Pancreas (tissue), 10 donors: ENCODE results near the gene FHOD3. TPM values are rescaled to one million over a fixed set of nuclear protein-coding genes. Genes with fewer than 3 reads are reported as not detected.

Experiments
- ATAC-seq, 4 donors: fragments of 200-7000 bp; cut with Tn5 transposase; one replicate each; pipeline versions ENCODE4 v1.8.0 to v1.9.1; 2020; ENCODE audit warnings: mild to moderate bottlenecking in 4 of 4, moderate library complexity in 4 of 4
- DNase-seq, 6 donors: peaks; one replicate each; pipeline ENCODE4 v3.0.0-alpha.2; 2020
- FAIRE-seq: peaks from 2 replicates; lab custom pipeline; 2012; peaks lifted over from hg19 to GRCh38; lab: Jason Lieb, UNC
- H3K27ac ChIP-seq, 4 donors: fragments of 200-600 bp; sonication (generic); 1 replicate in 3 of 4; 2 replicates in 1 of 4; pipeline versions ENCODE4 v1.5.0 to v1.8.0; 2020
- H3K27me3 ChIP-seq, 4 donors: fragments of 200-600 bp; one replicate each; pipeline ENCODE4 v1.8.0; 2021
- H3K36me3 ChIP-seq, 3 donors: fragments of 200-600 bp; sonication (generic) in 1 of 3; one replicate each; pipeline versions ENCODE4 v1.5.0 to v1.8.0; 2020 to 2021
- H3K4me1 ChIP-seq, 3 donors: fragments of 200-600 bp; one replicate each; pipeline ENCODE4 v1.8.0; 2021
- H3K4me3 ChIP-seq, 4 donors: fragments of 200-600 bp; sonication (generic) in 2 of 4; one replicate each; pipeline versions ENCODE4 v1.5.0 to v1.8.0; 2020 to 2021
- H3K9me3 ChIP-seq, 4 donors: fragments of 200-600 bp; one replicate each; pipeline ENCODE4 v1.8.0; 2021
- WGBS, 2 donors: extraction: QIAGEN DNeasy Blood & Tissue Kit; methylation state at CpG; one replicate each; pipeline ENCODE4 v1.1.7; 2013; 5-methylcytosine and 5-hydroxymethylcytosine counted together
- intact Hi-C, 3 donors: fragments of 100-400 bp; cut with DNase I; formaldehyde crosslinking; loops; one replicate each; pipeline versions ENCODE4 v1.11.1 to v1.14.2; 2022
- polyA plus RNA-seq, 2 donors: library from polyadenylated mRNA; stranded (reverse); fragments of 200-250 nt; gene quantifications; one replicate each; pipeline ENCODE4 v1.2.3, GENCODE V29; 2013
- total RNA-seq, 6 donors: library from RNA; stranded (reverse); fragmentation: NEBNext Ultra II Directional in 4 of 6; extraction: Animal tissue kit (Norgen Biotek cat#: 25700) in 4 of 6; gene quantifications; one replicate each; pipeline versions ENCODE4 v1.2.1 to v1.2.4, GENCODE V29; 2021 to 2023
- TF ChIP-seq, protein P1 (sequence below), 4 donors: fragments of 200-600 bp; sonication (generic) in 3 of 4; IDR thresholded peaks; one replicate each; pipeline versions ENCODE4 v1.5.0 to v1.8.0; 2021; ENCODE audit warnings: antibody characterized with exemption in 4 of 4
- donor health status: healthy with polysubstance abuse.
- donor health status: DM: no; HTN: no; CAD: no; lungs with moderate emphysema.
- donor health status: DM: no; HTN: no; CAD: no.
- donor health status: control.
- donor health status: control.
- donor health status: Bipolar disorder and iron deficiency.
- donor health status: DM: yes; HTN: yes; CAD: no.
- donor health status: DM: no; HTN: no; CAD: no.
- donor health status: DM: no; HTN: no; CAD: no.
- donor health status: DM: yes; HTN: yes; CAD: no.

Gene FHOD3
- total and polyA plus RNA-seq, 8 donors, result 0.25 to 4.3 (median 1.2) TPM

DNA sequence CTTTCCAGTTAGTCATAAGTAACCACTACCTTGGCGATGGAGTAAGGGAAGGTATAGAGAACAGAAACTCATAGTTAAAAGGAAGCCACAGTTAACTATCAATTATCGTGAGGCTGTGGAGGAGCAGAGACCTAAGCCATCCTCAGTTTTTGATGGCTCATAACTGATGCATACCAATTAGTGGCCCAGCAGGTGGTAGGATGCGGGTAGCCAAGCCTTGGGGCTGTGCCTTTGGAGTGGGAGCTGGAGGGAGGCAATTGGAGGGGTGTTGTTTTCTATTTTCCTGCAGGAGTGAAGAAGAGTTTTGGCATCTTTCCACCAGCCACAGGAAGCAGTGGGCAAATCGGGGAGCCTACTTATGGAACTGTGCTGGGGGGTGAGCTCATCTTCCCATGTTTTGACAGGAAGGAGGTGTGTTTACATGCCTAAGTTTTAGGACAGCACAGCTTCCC lies 336.5 kb downstream of the FHOD3 start:
- H3K27ac ChIP-seq, result no peak overlapping the region
- H3K4me1 ChIP-seq, result no peaks in the 10 kb centered on the region
- H3K27me3 ChIP-seq, result no peaks in the 10 kb centered on the region
- WGBS, 2 donors, result 80 to 94% methylated on average over 4 of the region's 4 CpGs
- FAIRE-seq (no peak), DNase-seq (no peak), ATAC-seq (no peak)
- H3K9me3 ChIP-seq, result no peaks in the 10 kb centered on the region
- intact Hi-C loops, result no loop called here
- H3K4me3 ChIP-seq, result no peak overlapping the region
- no peaks in the 10 kb centered on the region for H3K36me3 ChIP-seq
- TF ChIP-seq, protein P1, sequence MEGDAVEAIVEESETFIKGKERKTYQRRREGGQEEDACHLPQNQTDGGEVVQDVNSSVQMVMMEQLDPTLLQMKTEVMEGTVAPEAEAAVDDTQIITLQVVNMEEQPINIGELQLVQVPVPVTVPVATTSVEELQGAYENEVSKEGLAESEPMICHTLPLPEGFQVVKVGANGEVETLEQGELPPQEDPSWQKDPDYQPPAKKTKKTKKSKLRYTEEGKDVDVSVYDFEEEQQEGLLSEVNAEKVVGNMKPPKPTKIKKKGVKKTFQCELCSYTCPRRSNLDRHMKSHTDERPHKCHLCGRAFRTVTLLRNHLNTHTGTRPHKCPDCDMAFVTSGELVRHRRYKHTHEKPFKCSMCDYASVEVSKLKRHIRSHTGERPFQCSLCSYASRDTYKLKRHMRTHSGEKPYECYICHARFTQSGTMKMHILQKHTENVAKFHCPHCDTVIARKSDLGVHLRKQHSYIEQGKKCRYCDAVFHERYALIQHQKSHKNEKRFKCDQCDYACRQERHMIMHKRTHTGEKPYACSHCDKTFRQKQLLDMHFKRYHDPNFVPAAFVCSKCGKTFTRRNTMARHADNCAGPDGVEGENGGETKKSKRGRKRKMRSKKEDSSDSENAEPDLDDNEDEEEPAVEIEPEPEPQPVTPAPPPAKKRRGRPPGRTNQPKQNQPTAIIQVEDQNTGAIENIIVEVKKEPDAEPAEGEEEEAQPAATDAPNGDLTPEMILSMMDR (IDR thresholded peaks at IDR 0.05), result no peak

DNA sequence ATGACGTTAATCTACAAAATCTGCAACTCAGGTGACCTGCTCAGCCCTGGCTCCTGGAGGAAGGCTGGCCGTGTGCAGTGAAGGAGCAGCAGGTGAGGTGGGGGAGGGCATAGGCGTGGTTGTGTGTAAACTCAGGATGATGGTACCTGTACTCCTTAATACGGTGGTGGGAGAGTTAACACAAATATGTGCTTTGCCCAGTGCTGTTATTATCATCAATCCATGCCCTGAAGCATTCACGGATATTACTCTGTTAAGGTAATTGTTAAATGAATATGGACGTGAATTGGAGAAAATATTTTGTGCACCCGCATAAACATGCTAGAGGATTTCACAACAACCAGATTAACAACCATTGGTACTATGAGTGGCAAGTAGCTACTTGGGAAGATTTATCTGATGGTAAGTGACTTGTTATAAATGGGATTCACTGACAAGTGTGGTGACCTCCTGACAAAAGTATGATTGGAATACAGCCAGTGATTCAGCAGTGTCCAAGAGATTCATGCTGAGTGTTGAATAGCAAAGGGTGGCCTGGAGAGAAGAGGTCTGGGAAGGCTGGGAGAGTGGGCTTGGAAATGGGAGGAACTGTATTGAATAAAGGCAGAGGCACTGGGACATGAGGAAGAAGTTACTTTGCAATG lies 337.2 kb downstream of the FHOD3 start:
- no peak for FAIRE-seq
- Histone ChIP-seq H3K27me3 (no peaks in the 10 kb centered on the region), H3K36me3 (no peaks in the 10 kb centered on the region), H3K4me3 (no peak overlapping the region), H3K9me3 (no peaks in the 10 kb centered on the region), H3K4me1 (no peaks in the 10 kb centered on the region), H3K27ac (no peak overlapping the region)
- WGBS, 2 donors, result 70 to 78% methylated on average over 7 of the region's 7 CpGs
- DNase-seq, result no peak
- intact Hi-C loops, result no loop called here
- ATAC-seq, result no peak
- TF ChIP-seq, protein P1 (IDR thresholded peaks at IDR 0.05), result no peak

DNA sequence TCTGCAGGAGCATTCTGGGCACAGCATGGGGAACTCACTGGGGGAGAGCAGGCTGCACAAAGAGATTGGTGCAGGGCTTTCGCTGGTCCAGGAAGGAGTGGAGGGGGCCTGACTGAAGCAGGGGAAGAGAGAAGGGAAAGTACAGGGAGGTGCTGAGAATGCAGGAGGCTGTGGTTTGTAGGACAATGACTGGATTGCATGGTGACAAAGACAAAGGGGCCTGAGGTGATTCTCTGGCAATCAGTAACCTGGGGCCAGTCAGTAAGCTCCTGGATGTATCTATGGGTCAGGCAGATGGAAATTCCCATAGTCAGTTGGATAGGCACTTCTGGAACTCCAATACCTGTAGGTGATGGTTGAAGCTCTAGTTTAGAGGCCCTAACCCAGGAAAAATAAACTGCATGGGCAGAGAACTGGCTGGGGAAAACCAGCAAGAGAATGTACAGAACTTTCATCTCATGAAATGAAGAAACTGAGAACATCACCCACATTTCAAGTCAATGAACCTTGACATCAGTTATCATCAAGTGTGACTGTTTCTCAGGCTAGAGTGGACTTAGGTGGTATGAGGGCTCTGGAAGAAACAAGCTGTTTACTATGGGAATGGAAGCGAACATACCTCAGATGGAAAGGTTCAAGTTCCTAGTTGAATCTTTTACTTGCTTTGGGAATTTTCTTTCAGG lies 338.0 kb downstream of the FHOD3 start:
- 90 to 96% methylated on average over 2 of the region's 2 CpGs for WGBS, 2 donors
- ATAC-seq (no peak), FAIRE-seq (no peak), DNase-seq (no peak)
- TF ChIP-seq, protein P1 (IDR thresholded peaks at IDR 0.05), result no peak
- Histone ChIP-seq H3K27me3 (no peaks in the 10 kb centered on the region), H3K4me1 (no peaks in the 10 kb centered on the region), H3K4me3 (no peak overlapping the region), H3K36me3 (no peaks in the 10 kb centered on the region), H3K9me3 (no peaks in the 10 kb centered on the region), H3K27ac (no peak overlapping the region)
- intact Hi-C loops, result no loop called here

DNA sequence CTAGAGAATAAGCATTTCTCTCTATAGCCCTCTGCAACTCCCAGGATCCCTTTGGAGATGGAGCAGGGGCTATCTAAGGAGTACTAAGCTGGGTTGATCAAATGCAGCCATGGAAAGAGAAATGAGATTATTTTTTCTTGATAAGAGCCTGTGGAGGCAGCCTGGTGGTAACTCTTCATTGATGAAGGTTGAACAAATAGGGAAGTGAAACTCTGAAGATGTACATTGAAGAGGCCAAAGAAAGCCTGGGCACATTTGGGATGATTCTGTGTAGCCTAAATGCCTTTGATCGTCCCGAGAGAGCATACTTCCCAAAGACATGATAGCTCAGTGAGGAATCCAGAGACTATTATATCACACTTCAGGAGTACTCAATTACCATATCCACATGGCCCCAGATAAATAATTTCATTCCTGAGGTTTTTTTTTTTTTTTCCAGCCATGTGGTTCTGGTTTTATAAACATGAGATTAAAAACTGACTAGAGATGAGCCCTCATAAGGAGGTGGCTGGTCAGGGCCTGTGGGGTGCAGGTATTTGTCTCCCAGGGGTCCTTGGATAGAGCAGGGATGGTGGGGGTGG lies 338.8 kb downstream of the FHOD3 start:
- FAIRE-seq, result no peak
- H3K27me3 ChIP-seq, result no peaks in the 10 kb centered on the region
- WGBS, 2 donors, result 88 to 91% methylated on average over 2 of the region's 2 CpGs
- H3K27ac ChIP-seq, result no peak overlapping the region
- no peaks in the 10 kb centered on the region for H3K9me3 ChIP-seq
- H3K4me1 ChIP-seq, result no peaks in the 10 kb centered on the region
- no peaks in the 10 kb centered on the region for H3K36me3 ChIP-seq
- intact Hi-C loops, result no loop called here
- no peak for ATAC-seq
- no peak for DNase-seq
- TF ChIP-seq, protein P1 (IDR thresholded peaks at IDR 0.05), result no peak
- no peak overlapping the region for H3K4me3 ChIP-seq
